ENCODE measurements around the gene SOAT1. TPM values are rescaled to one million over a fixed set of nuclear protein-coding genes. Genes with fewer than 3 reads are reported as not detected.

The SOAT1 gene
- total and polyA plus RNA-seq, 7 experiments from 2014 or later = 40.6 to 77.7 (median 48.1) TPM

GRCh38 chr1:179323436-179323835 lies 29.8 kb downstream of the SOAT1 start:
- Histone ChIP-seq H3K4me3 (ENCODE audit: low read length) (no peak overlapping the region), H3K36me3 (ENCODE audit: control insufficient read depth in 2 of 3, insufficient read depth in 3 of 3, low read length in 3 of 3) (peaks cover 0 to 29% (median 0%) of the 10 kb centered on the region in 3 experiments), H3K4me1 (ENCODE audit: control insufficient read depth in 2 of 2, insufficient read depth in 2 of 2, low read length in 2 of 2) (no peaks in the 10 kb centered on the region), H3K9me3 (ENCODE audit: control insufficient read depth in 2 of 3, low read length in 3 of 3) (no peaks in the 10 kb centered on the region), H3K27ac (ENCODE audit: low read depth, low read length) (no peak overlapping the region), H3K27me3 (ENCODE audit: control insufficient read depth in 2 of 2, insufficient read depth in 2 of 2, low read length in 2 of 2) (no peaks in the 10 kb centered on the region)
- Mint-ChIP-seq H3K27me3 (no peaks in the 10 kb centered on the region), H3K4me1 (peaks cover 11 to 55% (median 37%) of the 10 kb centered on the region in 7 donors), H3K4me3 (no peak overlapping the region), H3K27ac (peak overlapping the region in 4 of 9 donors; percentile 3 to 55 (median 24)), H3K9me3 (peaks cover 0 to 5% (median 0%) of the 10 kb centered on the region in 11 donors), H3K36me3 (peaks cover 9 to 70% (median 49%) of the 10 kb centered on the region in 5 donors)
- DNase-seq (no peak), ATAC-seq (no peak)
- ChIA-PET CTCF (no interaction called here), POLR2A (no interaction called here)
- intact Hi-C loops (cut with micrococcal nuclease) = no loop called here

- intact Hi-C loops (cut with micrococcal nuclease) = no loop called here
- ChIA-PET CTCF (no interaction called here), POLR2A (no interaction called here)
- no peak overlapping the region for H3K4me3 ChIP-seq (ENCODE audit: low read length)
- H3K27me3 Mint-ChIP-seq = no peaks in the 10 kb centered on the region
- H3K27me3 ChIP-seq (ENCODE audit: control insufficient read depth in 2 of 2, insufficient read depth in 2 of 2, low read length in 2 of 2) = no peaks in the 10 kb centered on the region
- H3K9me3 Mint-ChIP-seq = peaks cover 0 to 10% (median 0%) of the 10 kb centered on the region in 11 donors
- no peak overlapping the region for H3K27ac Mint-ChIP-seq
- peaks cover 0 to 33% (median 0%) of the 10 kb centered on the region in 3 experiments for H3K36me3 ChIP-seq (ENCODE audit: control insufficient read depth in 2 of 3, insufficient read depth in 3 of 3, low read length in 3 of 3)
- peaks cover 14 to 52% (median 39%) of the 10 kb centered on the region in 7 donors for H3K4me1 Mint-ChIP-seq
- peaks cover 9 to 68% (median 50%) of the 10 kb centered on the region in 5 donors for H3K36me3 Mint-ChIP-seq
- no peaks in the 10 kb centered on the region for H3K9me3 ChIP-seq (ENCODE audit: control insufficient read depth in 2 of 3, low read length in 3 of 3)
- no peak overlapping the region for H3K27ac ChIP-seq (ENCODE audit: low read depth, low read length)
- H3K4me3 Mint-ChIP-seq = no peak overlapping the region
- H3K4me1 ChIP-seq (ENCODE audit: control insufficient read depth in 2 of 2, insufficient read depth in 2 of 2, low read length in 2 of 2) = no peaks in the 10 kb centered on the region
- DNase-seq (no peak), ATAC-seq (no peak)
Measured at GRCh38 chr1:179325836-179326235, 32.2 kb downstream of the SOAT1 start.

- no peaks in the 10 kb centered on the region for H3K9me3 ChIP-seq (ENCODE audit: control insufficient read depth in 2 of 3, low read length in 3 of 3)
- H3K4me1 ChIP-seq (ENCODE audit: control insufficient read depth in 2 of 2, insufficient read depth in 2 of 2, low read length in 2 of 2) = no peaks in the 10 kb centered on the region
- DNase-seq = no peak
- no peak overlapping the region for H3K4me3 ChIP-seq (ENCODE audit: low read length)
- ChIA-PET POLR2A (no interaction called here), CTCF (interaction anchor here (0.7 to 0.9 kb wide), 2 partner anchors 26 to 31 kb away, joined by 3 read pairs; no protein-coding TSS in a partner anchor)
- Mint-ChIP-seq H3K4me3 (no peak overlapping the region), H3K4me1 (peaks cover 16 to 49% (median 38%) of the 10 kb centered on the region in 7 donors), H3K36me3 (peaks cover 9 to 63% (median 42%) of the 10 kb centered on the region in 5 donors), H3K27ac (peak overlapping the region in 1 of 9 donors; percentile 81), H3K9me3 (peaks cover 0 to 8% (median 0%) of the 10 kb centered on the region in 11 donors), H3K27me3 (no peaks in the 10 kb centered on the region)
- intact Hi-C loops (cut with micrococcal nuclease) = no loop called here
- ATAC-seq = no peak
- H3K36me3 ChIP-seq (ENCODE audit: control insufficient read depth in 2 of 3, insufficient read depth in 3 of 3, low read length in 3 of 3) = peaks cover 0 to 33% (median 0%) of the 10 kb centered on the region in 3 experiments
- H3K27ac ChIP-seq (ENCODE audit: low read depth, low read length) = no peak overlapping the region
- no peaks in the 10 kb centered on the region for H3K27me3 ChIP-seq (ENCODE audit: control insufficient read depth in 2 of 2, insufficient read depth in 2 of 2, low read length in 2 of 2)
Measured at GRCh38 chr1:179326746-179327145, 33.1 kb downstream of the SOAT1 start.

- H3K4me3 ChIP-seq (ENCODE audit: low read length) = no peak overlapping the region
- no peak for DNase-seq
- H3K4me3 Mint-ChIP-seq = no peak overlapping the region
- peaks cover 0 to 6% (median 0%) of the 10 kb centered on the region in 11 donors for H3K9me3 Mint-ChIP-seq
- peaks cover 13 to 45% (median 33%) of the 10 kb centered on the region in 7 donors for H3K4me1 Mint-ChIP-seq
- ATAC-seq = no peak
- peaks cover 8 to 60% (median 37%) of the 10 kb centered on the region in 5 donors for H3K36me3 Mint-ChIP-seq
- peaks cover 0 to 33% (median 0%) of the 10 kb centered on the region in 3 experiments for H3K36me3 ChIP-seq (ENCODE audit: control insufficient read depth in 2 of 3, insufficient read depth in 3 of 3, low read length in 3 of 3)
- CTCF ChIA-PET = interaction anchor here (0.9 kb wide), 1 partner anchor 27 kb away, joined by 3 read pairs; no protein-coding TSS in a partner anchor
- H3K27me3 Mint-ChIP-seq = no peaks in the 10 kb centered on the region
- intact Hi-C loops (cut with micrococcal nuclease) = no loop called here
- H3K4me1 ChIP-seq (ENCODE audit: control insufficient read depth in 2 of 2, insufficient read depth in 2 of 2, low read length in 2 of 2) = no peaks in the 10 kb centered on the region
- no peak overlapping the region for H3K27ac ChIP-seq (ENCODE audit: low read depth, low read length)
- H3K27ac Mint-ChIP-seq = no peak overlapping the region
- POLR2A ChIA-PET = no interaction called here
- no peaks in the 10 kb centered on the region for H3K9me3 ChIP-seq (ENCODE audit: control insufficient read depth in 2 of 3, low read length in 3 of 3)
- no peaks in the 10 kb centered on the region for H3K27me3 ChIP-seq (ENCODE audit: control insufficient read depth in 2 of 2, insufficient read depth in 2 of 2, low read length in 2 of 2)
Measured at GRCh38 chr1:179327196-179327595, 33.6 kb downstream of the SOAT1 start.

- Histone ChIP-seq H3K9me3 (ENCODE audit: control insufficient read depth in 2 of 3, low read length in 3 of 3) (no peaks in the 10 kb centered on the region), H3K27me3 (ENCODE audit: control insufficient read depth in 2 of 2, insufficient read depth in 2 of 2, low read length in 2 of 2) (no peaks in the 10 kb centered on the region), H3K4me1 (ENCODE audit: control insufficient read depth in 2 of 2, insufficient read depth in 2 of 2, low read length in 2 of 2) (no peaks in the 10 kb centered on the region), H3K27ac (ENCODE audit: low read depth, low read length) (no peak overlapping the region), H3K36me3 (ENCODE audit: control insufficient read depth in 2 of 3, insufficient read depth in 3 of 3, low read length in 3 of 3) (peaks cover 0 to 28% (median 0%) of the 10 kb centered on the region in 3 experiments), H3K4me3 (ENCODE audit: low read length) (no peak overlapping the region)
- Mint-ChIP-seq H3K4me3 (no peak overlapping the region), H3K27me3 (no peaks in the 10 kb centered on the region), H3K9me3 (peaks cover 0 to 5% (median 0%) of the 10 kb centered on the region in 11 donors), H3K27ac (peak overlapping the region in 1 of 9 donors; percentile 14), H3K36me3 (peaks cover 3 to 60% (median 35%) of the 10 kb centered on the region in 5 donors), H3K4me1 (peaks cover 8 to 45% (median 33%) of the 10 kb centered on the region in 7 donors)
- ATAC-seq (peak; percentile 83), DNase-seq (no peak)
- ChIA-PET POLR2A (interaction anchor here (0.6 to 1.6 kb wide), 2 partner anchors 10 to 97 kb away, joined by 3 read pairs; no protein-coding TSS in a partner anchor), CTCF (interaction anchor here (0.6 to 0.9 kb wide), 2 partner anchors 27 to 541 kb away, joined by 3 to 5 read pairs; no protein-coding TSS in a partner anchor)
- intact Hi-C loops (cut with micrococcal nuclease) = no loop called here
Measured at GRCh38 chr1:179327679-179328078, 34.1 kb downstream of the SOAT1 start.

GRCh38 chr1:179329862-179330261 lies 36.3 kb downstream of the SOAT1 start:
- Histone ChIP-seq H3K9me3 (ENCODE audit: control insufficient read depth in 2 of 3, low read length in 3 of 3) (no peaks in the 10 kb centered on the region), H3K27ac (ENCODE audit: low read depth, low read length) (no peak overlapping the region), H3K36me3 (ENCODE audit: control insufficient read depth in 2 of 3, insufficient read depth in 3 of 3, low read length in 3 of 3) (peaks cover 0 to 17% (median 0%) of the 10 kb centered on the region in 3 experiments), H3K27me3 (ENCODE audit: control insufficient read depth in 2 of 2, insufficient read depth in 2 of 2, low read length in 2 of 2) (no peaks in the 10 kb centered on the region), H3K4me3 (ENCODE audit: low read length) (no peak overlapping the region), H3K4me1 (ENCODE audit: control insufficient read depth in 2 of 2, insufficient read depth in 2 of 2, low read length in 2 of 2) (no peaks in the 10 kb centered on the region)
- Mint-ChIP-seq H3K36me3 (peaks cover 0 to 59% (median 38%) of the 10 kb centered on the region in 5 donors), H3K27me3 (no peaks in the 10 kb centered on the region), H3K9me3 (peaks cover 0 to 5% (median 0%) of the 10 kb centered on the region in 11 donors), H3K27ac (peak overlapping the region in 6 of 9 donors; percentile 3 to 77 (median 62)), H3K4me1 (peaks cover 9 to 41% (median 24%) of the 10 kb centered on the region in 7 donors), H3K4me3 (no peak overlapping the region)
- ChIA-PET CTCF (interaction anchor here (0.7 kb wide), 1 partner anchor 36 kb away, joined by 3 read pairs; the partner anchor contains the start of gene SOAT1), POLR2A (no interaction called here)
- no peak for ATAC-seq
- intact Hi-C loops (cut with micrococcal nuclease) = loop anchor here in 1 of 2 donors (5.0 kb wide), 1 partner anchor 33 kb away; no protein-coding TSS in a partner anchor
- no peak for DNase-seq
